Measurements from ENCODE around the gene CEACAM19.
"Not testable (repeated sequence)": the region's sequence is repeated elsewhere in the genome, so short reads cannot be mapped to it uniquely, and the experiment has no call there.

CEACAM19 gene

DNA sequence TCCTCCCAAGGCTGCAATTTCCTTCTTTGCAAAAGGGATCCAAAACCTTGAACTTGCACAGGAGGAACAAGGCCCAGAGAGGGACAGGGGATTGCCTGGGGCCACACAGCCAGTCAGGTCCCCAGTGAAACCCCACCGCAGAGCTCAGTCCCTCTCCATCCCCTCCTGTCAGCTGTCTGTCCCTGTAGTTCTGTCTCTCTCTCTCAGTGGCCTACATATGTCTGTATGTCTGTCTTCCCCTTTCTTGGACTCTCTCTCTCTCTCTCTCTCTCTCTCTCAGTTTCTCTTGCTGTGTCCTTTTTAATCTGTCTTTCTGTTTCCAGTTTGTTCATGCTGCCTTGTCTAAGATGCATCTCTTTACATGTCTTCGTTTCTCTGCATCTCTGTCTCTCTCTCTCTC lies 11.5 kb downstream of the CEACAM19 start:
- Mint-ChIP-seq H3K27ac (no peak overlapping the region), H3K9me3 (no peaks in the 10 kb centered on the region), H3K36me3 (no peaks in the 10 kb centered on the region), H3K4me3 (no peak overlapping the region), H3K4me1 (peaks cover 6% of the 10 kb centered on the region)
- no peak for DNase-seq (ENCODE audit: low spot score in 2 of 2)
- ATAC-seq = no peak

DNA sequence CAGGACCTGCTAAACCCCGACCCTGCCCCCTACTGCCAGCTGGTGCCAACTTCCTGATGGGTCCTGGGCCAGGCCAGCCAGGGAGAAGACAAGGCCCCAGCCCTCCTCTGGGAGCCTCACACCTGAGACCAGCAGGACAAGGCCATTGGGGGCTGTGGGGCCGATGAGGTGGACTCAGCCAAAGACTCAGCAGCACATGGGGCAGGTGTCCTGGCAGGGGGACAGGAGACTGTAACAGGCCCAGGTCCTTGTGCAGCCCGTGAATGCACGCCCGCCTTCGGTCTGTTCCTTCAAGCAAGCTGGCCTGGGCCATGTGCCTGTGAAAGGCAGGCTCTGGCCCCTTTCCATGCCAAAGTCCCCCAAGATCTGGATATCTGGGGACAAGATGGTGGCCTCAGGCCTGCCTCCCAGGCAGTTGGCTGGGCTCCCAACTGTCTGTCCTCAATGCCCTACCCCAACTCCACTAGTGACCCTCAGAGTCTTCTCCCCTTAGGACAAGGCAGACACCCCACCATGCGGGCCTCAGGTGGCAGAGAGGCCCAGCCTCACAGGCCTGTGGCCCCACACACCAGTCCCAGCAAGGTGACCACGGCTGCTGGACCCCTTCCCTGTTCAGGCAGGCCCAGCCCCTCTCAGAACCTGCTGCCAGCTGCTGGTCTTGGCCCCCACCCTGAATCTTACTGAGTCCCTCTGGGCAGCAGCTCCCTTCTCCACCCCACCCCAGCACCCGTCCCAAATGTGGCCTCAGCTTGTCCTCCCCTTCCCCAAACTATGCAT lies 12.3 kb downstream of the CEACAM19 start:
- ATAC-seq = peak; percentile 21
- H3K4me3 Mint-ChIP-seq = no peak overlapping the region
- H3K4me1 Mint-ChIP-seq = peaks cover 6% of the 10 kb centered on the region
- no peaks in the 10 kb centered on the region for H3K9me3 Mint-ChIP-seq
- no peaks in the 10 kb centered on the region for H3K36me3 Mint-ChIP-seq
- H3K27ac Mint-ChIP-seq = no peak overlapping the region
- DNase-seq (ENCODE audit: low spot score in 2 of 2) = no peak

DNA sequence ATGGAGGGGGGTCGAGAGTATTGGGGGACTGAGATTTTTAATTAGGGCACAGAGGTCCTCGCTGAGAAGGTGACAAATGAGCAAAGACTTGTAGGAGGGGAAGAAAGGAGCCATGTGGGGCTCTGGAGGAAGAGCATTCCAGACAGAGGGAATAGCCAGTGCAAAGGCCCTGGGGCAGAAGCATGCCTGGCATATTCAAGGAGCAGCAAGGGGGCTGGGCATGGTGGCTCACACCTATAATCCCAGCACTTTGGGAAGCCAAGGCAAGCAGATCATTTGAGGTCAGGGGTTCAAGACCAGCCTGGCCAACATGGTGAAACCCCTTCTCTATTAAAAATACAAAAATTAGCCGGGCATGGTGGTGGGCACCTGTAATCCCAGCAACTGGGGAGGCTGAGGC lies 13.1 kb downstream of the CEACAM19 start:
- DNase-seq (ENCODE audit: low spot score in 2 of 2); H3K4me3 Mint-ChIP-seq; H3K27ac Mint-ChIP-seq: not testable (repeated sequence)

DNA sequence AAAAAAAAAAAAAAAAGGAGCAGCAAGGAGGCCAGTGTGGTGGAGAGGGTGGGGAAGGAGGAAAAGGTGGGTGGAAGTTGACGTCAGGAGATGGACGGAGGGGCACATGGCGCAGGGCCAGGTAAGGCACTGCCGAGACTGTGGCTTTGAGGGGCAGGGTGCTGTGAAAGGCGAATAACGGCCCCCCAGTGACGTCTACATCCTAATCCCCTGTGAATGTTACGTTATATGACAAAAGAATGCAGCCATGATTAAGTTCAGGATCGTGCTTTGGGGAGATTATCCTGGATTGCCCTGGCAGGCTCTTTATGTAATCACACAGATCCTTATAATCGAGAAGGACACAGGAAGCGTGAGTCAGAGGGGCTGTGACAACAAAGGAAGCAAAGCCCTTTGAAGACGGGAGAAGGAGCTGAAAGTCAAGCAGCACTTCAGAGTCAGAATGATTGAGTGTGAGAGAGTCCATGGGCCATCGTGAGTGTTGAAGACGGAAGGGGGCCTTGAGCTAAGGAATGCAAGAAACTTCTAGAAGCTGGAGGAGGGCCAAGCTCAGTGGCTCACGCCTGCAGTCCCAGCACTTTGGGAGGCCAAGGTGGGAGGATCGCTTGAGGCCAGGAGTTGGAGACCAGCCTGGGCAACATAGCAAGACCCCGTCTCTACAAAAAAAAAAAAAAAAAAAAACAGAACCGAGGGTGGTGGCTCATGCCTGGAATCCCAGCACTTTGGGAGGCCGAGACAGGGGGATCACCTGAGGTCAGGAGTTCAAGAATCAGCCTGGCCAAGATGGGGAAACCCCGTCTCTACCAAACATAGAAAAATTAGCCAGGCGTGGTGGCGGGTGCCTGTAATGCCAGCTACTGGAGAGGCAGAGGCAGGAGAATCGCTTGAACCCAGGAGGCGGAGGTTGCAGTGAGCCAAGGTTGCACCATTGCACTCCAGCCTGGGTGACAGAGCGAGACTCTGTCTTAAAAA lies 13.9 kb downstream of the CEACAM19 start:
- H3K4me3 Mint-ChIP-seq = no peak overlapping the region
- ATAC-seq (no peak), DNase-seq (ENCODE audit: low spot score in 2 of 2) (no peak)
- peaks cover 5% of the 10 kb centered on the region for H3K36me3 Mint-ChIP-seq
- H3K4me1 Mint-ChIP-seq = peaks cover 19% of the 10 kb centered on the region
- H3K9me3 Mint-ChIP-seq = no peaks in the 10 kb centered on the region
- no peak overlapping the region for H3K27ac Mint-ChIP-seq

More for the DNA sequence above, 13.1 kb downstream of the CEACAM19 start:
- ATAC-seq, H3K9me3 Mint-ChIP-seq, H3K36me3 Mint-ChIP-seq: not testable (repeated sequence)
- peaks cover 12% of the 10 kb centered on the region for H3K4me1 Mint-ChIP-seq

DNA sequence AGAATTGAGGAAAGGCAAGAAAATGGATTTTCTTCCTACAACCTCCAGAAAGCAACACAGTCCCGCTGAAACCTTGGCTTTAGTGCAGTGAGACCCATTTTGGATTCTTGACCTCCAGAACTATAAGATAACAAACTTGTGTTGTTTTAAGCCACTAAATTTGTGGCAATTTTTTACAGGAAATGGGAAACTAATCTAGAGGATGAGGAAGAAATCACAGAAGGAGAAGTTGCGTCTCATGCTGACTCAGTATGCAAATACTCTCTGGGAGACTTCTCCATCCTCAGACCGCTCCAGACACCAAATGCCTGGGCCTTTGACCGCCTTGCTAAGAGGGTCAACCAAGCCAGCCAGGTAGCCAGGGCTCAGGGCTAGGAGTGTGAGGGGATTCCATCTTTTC lies 14.6 kb downstream of the CEACAM19 start:
- no peak overlapping the region for H3K4me3 Mint-ChIP-seq

DNA sequence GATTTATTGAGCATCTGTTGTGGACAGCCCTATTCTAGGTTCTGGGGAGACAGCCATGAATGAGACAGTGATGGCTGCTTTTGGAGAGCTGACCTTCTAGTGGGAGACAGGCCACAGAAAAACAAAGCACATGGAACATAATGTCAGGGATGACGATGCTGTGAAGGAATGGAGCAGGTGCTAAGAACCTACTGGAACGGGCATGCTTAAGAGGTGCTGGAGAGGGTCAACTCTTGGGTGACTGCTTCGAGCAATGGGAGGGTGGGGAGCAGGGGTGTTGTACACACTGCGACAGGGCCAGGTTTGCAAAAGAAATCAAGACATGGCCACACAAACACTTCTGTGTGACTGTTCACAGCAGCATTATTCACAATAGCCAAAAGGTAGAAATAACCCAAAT lies 15.6 kb downstream of the CEACAM19 start:
- Mint-ChIP-seq H3K9me3 (no peaks in the 10 kb centered on the region), H3K4me3 (no peak overlapping the region), H3K4me1 (peaks cover 23% of the 10 kb centered on the region), H3K36me3 (peaks cover 5% of the 10 kb centered on the region), H3K27ac (no peak overlapping the region)
- ATAC-seq = no peak
- no peak for DNase-seq (ENCODE audit: low spot score in 2 of 2)

More for the DNA sequence above, 14.6 kb downstream of the CEACAM19 start:
- Mint-ChIP-seq H3K36me3 (peaks cover 5% of the 10 kb centered on the region), H3K27ac (no peak overlapping the region), H3K4me1 (peaks cover 19% of the 10 kb centered on the region), H3K9me3 (no peaks in the 10 kb centered on the region)
- no peak for ATAC-seq
- DNase-seq (ENCODE audit: low spot score in 2 of 2) = no peak

DNA sequence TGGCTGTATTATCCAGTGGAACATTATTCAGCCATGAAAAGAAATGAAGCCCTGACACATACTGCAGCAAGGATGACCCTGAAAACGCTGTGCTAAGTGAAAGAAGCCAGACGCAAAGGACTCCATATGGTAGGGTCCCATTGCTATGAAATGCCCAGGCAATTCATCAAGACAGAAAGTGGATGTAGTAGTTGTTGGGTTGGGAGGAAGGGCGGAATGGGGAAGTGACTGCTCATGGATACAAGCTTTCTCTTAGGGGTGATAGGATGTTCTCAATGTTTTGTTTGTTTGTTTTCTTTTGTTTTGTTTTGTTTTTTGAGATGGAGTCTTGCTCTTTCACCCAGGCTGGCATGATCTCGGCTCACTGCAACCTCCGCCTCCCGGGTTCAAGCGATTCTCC lies 16.6 kb downstream of the CEACAM19 start:
- peaks cover 33% of the 10 kb centered on the region for H3K4me1 Mint-ChIP-seq

DNA sequence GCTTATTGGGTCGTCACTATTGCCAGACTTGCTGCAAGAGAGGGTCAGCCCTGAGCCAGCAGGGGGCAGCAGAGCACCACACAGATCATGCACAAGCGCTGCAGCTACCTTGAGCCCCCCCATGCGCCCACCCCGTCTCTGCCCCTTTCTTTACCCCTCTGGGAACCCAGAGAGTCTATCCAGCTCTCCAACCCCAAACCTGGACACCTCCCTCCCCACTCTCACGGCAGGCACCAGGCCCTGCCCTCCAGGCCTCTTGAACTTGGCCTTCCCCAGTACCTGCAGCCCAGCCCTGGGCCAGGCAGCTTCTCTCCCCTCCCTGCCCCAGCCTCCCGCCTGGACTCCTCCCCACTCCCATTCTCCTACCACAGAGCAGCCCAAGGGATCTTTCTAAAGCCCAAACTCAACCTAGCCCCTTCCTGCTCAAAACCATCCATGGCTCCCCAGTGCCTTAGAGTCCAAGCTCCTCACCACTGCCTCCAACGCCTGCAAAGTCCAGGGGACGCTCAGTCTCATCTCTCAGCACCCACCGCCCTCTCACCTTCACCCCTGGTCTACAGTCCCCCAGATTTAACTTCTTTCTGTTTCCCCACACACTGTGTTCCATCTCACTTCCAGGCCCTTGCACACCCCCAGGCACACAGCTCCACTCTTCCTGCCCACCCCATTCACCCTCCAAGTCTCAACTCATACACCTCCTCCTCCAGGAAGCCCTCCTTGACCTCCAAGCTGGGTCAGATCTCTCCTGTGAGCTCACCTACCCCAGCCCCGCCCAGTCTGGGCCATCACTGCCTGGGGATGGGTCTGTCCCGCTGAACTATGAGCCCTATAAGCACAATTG lies 18.2 kb downstream of the CEACAM19 start:
- no peaks in the 10 kb centered on the region for H3K9me3 Mint-ChIP-seq
- peaks cover 42% of the 10 kb centered on the region for H3K4me1 Mint-ChIP-seq
- no peak overlapping the region for H3K4me3 Mint-ChIP-seq
- no peak overlapping the region for H3K27ac Mint-ChIP-seq
- peaks cover 10% of the 10 kb centered on the region for H3K36me3 Mint-ChIP-seq
- DNase-seq (ENCODE audit: low spot score in 2 of 2) (peak; percentile 64 to 85), ATAC-seq (peak; percentile 46)

More for the DNA sequence above, 16.6 kb downstream of the CEACAM19 start:
- H3K27ac Mint-ChIP-seq = no peak overlapping the region
- DNase-seq (ENCODE audit: low spot score in 2 of 2) (no peak), ATAC-seq (no peak)
- H3K36me3 Mint-ChIP-seq = peaks cover 5% of the 10 kb centered on the region
- H3K9me3 Mint-ChIP-seq = no peaks in the 10 kb centered on the region
- no peak overlapping the region for H3K4me3 Mint-ChIP-seq

DNA sequence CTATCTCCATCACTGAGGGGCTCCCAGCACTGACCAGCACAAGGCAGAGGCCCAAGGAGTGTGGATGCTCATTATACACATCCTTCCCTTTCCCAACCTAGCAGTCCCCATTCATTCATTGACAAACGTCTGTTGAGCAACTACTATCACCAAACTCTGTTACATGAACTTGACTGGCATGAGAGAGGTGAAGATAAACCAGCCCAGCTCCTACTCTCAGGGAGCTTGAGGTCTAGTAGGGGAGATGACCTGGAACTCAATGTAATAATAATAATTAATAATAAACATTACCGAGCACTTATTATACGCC lies 18.8 kb downstream of the CEACAM19 start:
- Mint-ChIP-seq H3K4me1 (peaks cover 38% of the 10 kb centered on the region), H3K9me3 (no peaks in the 10 kb centered on the region), H3K36me3 (peaks cover 10% of the 10 kb centered on the region), H3K27ac (no peak overlapping the region), H3K4me3 (no peak overlapping the region)
- DNase-seq (ENCODE audit: low spot score in 2 of 2) (no peak), ATAC-seq (no peak)

DNA sequence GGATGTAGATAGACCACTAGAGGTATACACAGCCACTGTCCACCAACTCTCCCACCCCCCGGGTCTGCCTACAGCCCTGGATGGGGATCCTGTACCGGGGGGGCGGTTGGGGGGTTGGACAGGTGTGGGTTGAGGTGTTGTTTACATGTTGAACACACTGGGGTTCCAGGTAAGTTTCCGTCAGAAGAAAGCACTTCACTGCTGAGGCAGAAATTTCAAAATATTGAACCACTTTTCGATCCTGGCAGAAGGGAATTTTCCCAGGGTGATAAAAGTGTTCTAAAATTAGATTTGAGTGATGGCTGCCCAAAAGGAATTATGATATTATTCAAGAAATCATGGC lies 21.1 kb downstream of the CEACAM19 start:
- DNase-seq (ENCODE audit: low spot score in 2 of 2) (no peak), ATAC-seq (peak; percentile 41)
- H3K4me3 Mint-ChIP-seq = peak overlapping the region; percentile 62
- H3K36me3 Mint-ChIP-seq = peaks cover 10% of the 10 kb centered on the region
- H3K27ac Mint-ChIP-seq = peak overlapping the region; percentile 39
- peaks cover 35% of the 10 kb centered on the region for H3K4me1 Mint-ChIP-seq
- no peaks in the 10 kb centered on the region for H3K9me3 Mint-ChIP-seq

DNA sequence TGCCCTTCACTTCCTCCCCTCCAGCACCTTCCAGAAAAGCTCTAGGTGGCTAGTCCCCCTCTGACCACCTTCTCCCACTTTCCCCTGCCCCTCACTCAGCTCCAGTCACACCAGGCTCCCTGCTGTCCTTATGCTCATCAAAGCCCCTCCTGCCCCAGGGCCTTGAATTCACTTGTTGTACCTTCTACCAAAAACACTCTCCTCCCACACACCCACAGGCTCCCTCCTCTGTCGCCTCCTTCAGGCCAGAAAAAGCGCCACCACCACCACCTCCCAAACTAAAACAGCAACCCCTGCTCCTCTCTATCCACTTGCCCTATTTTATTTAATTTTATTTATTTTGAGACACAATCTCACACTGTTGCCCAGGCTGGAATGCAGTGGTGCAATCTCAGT lies 22.9 kb downstream of the CEACAM19 start:
- H3K4me1 Mint-ChIP-seq = peaks cover 39% of the 10 kb centered on the region

DNA sequence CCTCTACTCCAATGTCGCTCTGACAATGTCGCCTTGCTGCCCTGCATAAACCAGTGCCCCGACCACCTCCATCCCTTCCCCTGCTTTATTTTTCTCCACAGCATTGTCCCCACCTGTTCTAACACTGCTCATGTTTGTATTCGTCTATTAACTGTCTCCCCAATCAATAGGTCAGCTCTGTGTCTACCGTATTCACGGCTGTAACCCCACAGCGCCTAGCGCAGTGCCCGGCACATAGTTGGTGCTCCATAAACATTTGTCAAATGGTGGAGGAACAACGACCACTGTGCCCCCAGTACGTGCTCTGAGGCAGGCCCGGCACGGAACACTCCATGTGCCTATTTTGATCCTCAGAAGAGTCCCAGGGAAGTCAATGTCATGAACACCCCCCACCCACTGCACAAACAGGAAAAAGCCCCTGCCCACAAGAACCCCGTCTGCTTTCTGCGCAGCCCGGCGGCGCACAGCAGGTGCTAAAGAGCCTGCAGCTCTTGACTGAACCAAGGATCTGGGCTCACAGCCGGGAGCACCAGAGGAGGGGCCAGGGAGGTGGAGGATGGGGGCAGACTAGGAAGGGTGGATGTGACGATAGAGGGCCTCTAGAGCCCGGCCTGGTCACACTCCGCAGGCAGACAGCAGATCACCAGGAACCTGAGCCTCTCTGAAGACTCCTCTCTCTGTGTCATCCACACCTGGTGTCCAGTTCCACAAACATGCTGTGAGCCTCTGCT lies 25.8 kb downstream of the CEACAM19 start:
- no peak overlapping the region for H3K4me3 Mint-ChIP-seq
- no peak for DNase-seq (ENCODE audit: low spot score in 2 of 2)
- peaks cover 10% of the 10 kb centered on the region for H3K36me3 Mint-ChIP-seq
- no peak for ATAC-seq
- H3K4me1 Mint-ChIP-seq = peaks cover 24% of the 10 kb centered on the region
- H3K27ac Mint-ChIP-seq = no peak overlapping the region
- no peaks in the 10 kb centered on the region for H3K9me3 Mint-ChIP-seq

More for the DNA sequence above, 22.9 kb downstream of the CEACAM19 start:
- H3K9me3 Mint-ChIP-seq = no peaks in the 10 kb centered on the region
- DNase-seq (ENCODE audit: low spot score in 2 of 2) = no peak
- H3K4me3 Mint-ChIP-seq = peak overlapping the region; percentile 17
- peaks cover 15% of the 10 kb centered on the region for H3K36me3 Mint-ChIP-seq
- no peak for ATAC-seq
- peak overlapping the region; percentile 51 for H3K27ac Mint-ChIP-seq

DNA sequence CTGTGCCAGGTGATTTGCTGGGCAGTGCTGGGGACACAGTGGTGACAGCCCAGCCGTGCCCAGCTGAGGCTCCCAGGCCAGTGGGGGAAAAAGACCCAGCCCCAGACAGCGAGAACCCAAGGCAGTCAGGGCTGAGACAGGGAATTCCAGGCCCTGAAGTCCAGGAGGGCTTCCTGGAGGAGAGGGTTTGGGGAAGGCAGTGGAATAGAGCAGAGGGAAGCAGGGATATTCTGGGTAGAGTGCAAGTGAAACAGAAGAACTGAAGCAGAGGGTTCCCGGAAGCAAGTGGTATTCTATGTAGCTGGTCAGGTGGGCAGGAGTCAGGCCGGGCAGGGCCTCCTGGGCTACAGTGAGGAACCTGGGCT lies 26.4 kb downstream of the CEACAM19 start:
- H3K36me3 Mint-ChIP-seq = peaks cover 10% of the 10 kb centered on the region
- ATAC-seq (no peak), DNase-seq (ENCODE audit: low spot score in 2 of 2) (no peak)
- H3K4me1 Mint-ChIP-seq = peaks cover 18% of the 10 kb centered on the region
- peak overlapping the region; percentile 60 for H3K27ac Mint-ChIP-seq
- no peak overlapping the region for H3K4me3 Mint-ChIP-seq
- no peaks in the 10 kb centered on the region for H3K9me3 Mint-ChIP-seq

DNA sequence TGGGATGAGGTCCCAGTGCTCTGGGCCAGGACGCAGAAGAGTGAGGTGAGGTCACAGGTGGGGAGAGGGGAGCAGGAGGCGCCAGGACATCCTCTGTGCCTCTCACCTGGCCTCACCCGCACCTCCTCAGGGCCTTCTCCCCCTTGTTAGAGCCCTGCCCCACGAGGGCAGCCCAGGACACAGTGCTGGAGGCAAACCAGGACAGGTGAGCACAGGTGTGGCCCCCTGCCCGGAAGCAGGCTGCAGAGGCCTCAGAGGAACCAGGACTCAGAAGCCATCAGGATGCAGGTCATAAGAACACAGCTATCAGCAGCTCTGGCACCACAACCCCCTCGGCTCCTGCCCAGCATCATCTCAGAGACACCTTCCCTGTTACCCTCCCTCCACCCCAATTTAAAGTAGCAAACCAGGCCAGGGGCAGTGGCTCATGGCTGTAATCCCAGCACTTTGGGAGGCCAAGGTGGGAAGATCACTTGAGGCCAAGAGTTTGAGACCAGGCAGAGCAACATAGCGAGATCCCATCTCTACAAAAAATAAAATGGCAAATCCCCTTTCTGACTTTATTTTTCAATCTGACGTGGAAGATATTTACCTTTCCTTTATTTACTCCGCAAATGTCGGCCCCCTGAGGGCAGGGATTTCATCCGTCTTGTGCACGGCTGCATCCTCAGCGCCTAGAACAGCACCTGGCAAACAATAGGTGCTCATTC lies 27.4 kb downstream of the CEACAM19 start, which contains the start of gene CEACAM16:
CEACAM16 (plus strand) TSS at position 660 of the 710 bp plus-strand sequence. CDS start 2,306 bp downstream, outside the sequence.
- H3K9me3 Mint-ChIP-seq = no peaks in the 10 kb centered on the region
- DNase-seq (ENCODE audit: low spot score in 2 of 2) = no peak
- peak within 1 kb of the TSS; percentile 60 for H3K27ac Mint-ChIP-seq
- no peak within 1 kb of the TSS for H3K4me3 Mint-ChIP-seq
- H3K36me3 Mint-ChIP-seq = peaks cover 10% of the 10 kb centered on the region
- H3K4me1 Mint-ChIP-seq = peaks cover 14% of the 10 kb centered on the region
- ATAC-seq = no peak
